ENCODE data around the gene CASQ1.

CASQ1 gene

GRCh38 chr1:160177667-160178066, 12.7 kb upstream of the CASQ1 start:
- H3K27ac Mint-ChIP-seq = no peak overlapping the region
- CTCF ChIA-PET = interaction anchor here (1.9 kb wide), 1 partner anchor 74 kb away, joined by 4 read pairs; no protein-coding TSS in a partner anchor

GRCh38 chr1:160178731-160179130, 11.6 kb upstream of the CASQ1 start:
- Mint-ChIP-seq H3K4me3 (no peak overlapping the region), H3K27ac (no peak overlapping the region), H3K27me3 (peaks cover 24% of the 10 kb centered on the region), H3K4me1 (no peaks in the 10 kb centered on the region), H3K36me3 (no peaks in the 10 kb centered on the region), H3K9me3 (no peaks in the 10 kb centered on the region)
- no peak for DNase-seq
- CTCF ChIA-PET = no interaction called here

More at GRCh38 chr1:160177667-160178066, 12.7 kb upstream of the CASQ1 start:
- Mint-ChIP-seq H3K27me3 (peaks cover 33% of the 10 kb centered on the region), H3K9me3 (no peaks in the 10 kb centered on the region), H3K4me1 (no peaks in the 10 kb centered on the region), H3K36me3 (no peaks in the 10 kb centered on the region), H3K4me3 (no peak overlapping the region)
- DNase-seq = no peak

GRCh38 chr1:160179336-160179735, 11.0 kb upstream of the CASQ1 start:
- Mint-ChIP-seq H3K4me3 (no peak overlapping the region), H3K36me3 (no peaks in the 10 kb centered on the region), H3K27ac (no peak overlapping the region), H3K27me3 (peaks cover 18% of the 10 kb centered on the region), H3K4me1 (no peaks in the 10 kb centered on the region), H3K9me3 (no peaks in the 10 kb centered on the region)
- DNase-seq = no peak
- CTCF ChIA-PET = interaction anchor here (0.5 to 1.3 kb wide), 2 partner anchors 13 to 748 kb away, joined by 3 to 4 read pairs; no protein-coding TSS in a partner anchor

- no peak overlapping the region for H3K27ac Mint-ChIP-seq
- CTCF ChIA-PET = no interaction called here
- no peak overlapping the region for H3K4me3 Mint-ChIP-seq
- H3K36me3 Mint-ChIP-seq = no peaks in the 10 kb centered on the region
- no peaks in the 10 kb centered on the region for H3K9me3 Mint-ChIP-seq
- no peak for DNase-seq
- H3K27me3 Mint-ChIP-seq = peaks cover 39% of the 10 kb centered on the region
- no peaks in the 10 kb centered on the region for H3K4me1 Mint-ChIP-seq
These were observed 4.1 kb upstream of the CASQ1 start for GRCh38 chr1:160186246-160186645.

GRCh38 chr1:160186729-160187128, 3.6 kb upstream of the CASQ1 start:
- Mint-ChIP-seq H3K36me3 (no peaks in the 10 kb centered on the region), H3K4me3 (no peak overlapping the region), H3K4me1 (no peaks in the 10 kb centered on the region), H3K27me3 (peaks cover 36% of the 10 kb centered on the region), H3K9me3 (no peaks in the 10 kb centered on the region), H3K27ac (no peak overlapping the region)
- no peak for DNase-seq
- CTCF ChIA-PET = no interaction called here

GRCh38 chr1:160187407-160187806, 3.0 kb upstream of the CASQ1 start:
- CTCF ChIA-PET = interaction anchor here (6.6 kb wide), 1 partner anchor 104 kb away, joined by 119 read pairs; no protein-coding TSS in a partner anchor
- H3K36me3 Mint-ChIP-seq = no peaks in the 10 kb centered on the region
- no peak overlapping the region for H3K27ac Mint-ChIP-seq
- peaks cover 38% of the 10 kb centered on the region for H3K27me3 Mint-ChIP-seq
- no peaks in the 10 kb centered on the region for H3K9me3 Mint-ChIP-seq
- H3K4me3 Mint-ChIP-seq = no peak overlapping the region
- DNase-seq = no peak
- H3K4me1 Mint-ChIP-seq = no peaks in the 10 kb centered on the region

- Mint-ChIP-seq H3K36me3 (no peaks in the 10 kb centered on the region), H3K9me3 (no peaks in the 10 kb centered on the region), H3K27me3 (peaks cover 38% of the 10 kb centered on the region), H3K27ac (no peak overlapping the region), H3K4me1 (no peaks in the 10 kb centered on the region), H3K4me3 (no peak overlapping the region)
- no peak for DNase-seq
- CTCF ChIA-PET = interaction anchor here (6.6 kb wide), 1 partner anchor 103 kb away, joined by 119 read pairs; no protein-coding TSS in a partner anchor
These were observed 2.0 kb upstream of the CASQ1 start for GRCh38 chr1:160188341-160188740.

GRCh38 chr1:160191756-160192155, 1.4 kb downstream of the CASQ1 start:
- H3K9me3 Mint-ChIP-seq = no peaks in the 10 kb centered on the region
- no peaks in the 10 kb centered on the region for H3K36me3 Mint-ChIP-seq
- no peak overlapping the region for H3K4me3 Mint-ChIP-seq
- H3K27ac Mint-ChIP-seq = no peak overlapping the region
- DNase-seq = no peak
- peaks cover 29% of the 10 kb centered on the region for H3K27me3 Mint-ChIP-seq
- H3K4me1 Mint-ChIP-seq = no peaks in the 10 kb centered on the region
- CTCF ChIA-PET = interaction anchor here (0.9 to 6.6 kb wide), 10 partner anchors 11 to 185 kb away, joined by 3 to 119 read pairs (median 8); no protein-coding TSS in a partner anchor

- no peak for DNase-seq
- Mint-ChIP-seq H3K27me3 (peaks cover 24% of the 10 kb centered on the region), H3K9me3 (no peaks in the 10 kb centered on the region), H3K27ac (no peak overlapping the region), H3K36me3 (no peaks in the 10 kb centered on the region), H3K4me3 (no peak overlapping the region), H3K4me1 (no peaks in the 10 kb centered on the region)
- CTCF ChIA-PET = interaction anchor here (0.6 to 6.6 kb wide), 14 partner anchors 10 to 184 kb away, joined by 3 to 119 read pairs (median 4); no protein-coding TSS in a partner anchor
These were observed 1.9 kb downstream of the CASQ1 start for GRCh38 chr1:160192234-160192633.

GRCh38 chr1:160193091-160193819, 2.9 kb downstream of the CASQ1 start:
- H3K36me3 Mint-ChIP-seq = no peaks in the 10 kb centered on the region
- H3K27ac Mint-ChIP-seq = no peak overlapping the region
- H3K27me3 Mint-ChIP-seq = peaks cover 19% of the 10 kb centered on the region
- no peaks in the 10 kb centered on the region for H3K4me1 Mint-ChIP-seq
- H3K4me3 Mint-ChIP-seq = no peak overlapping the region
- CTCF ChIA-PET = interaction anchor here (0.6 to 6.6 kb wide), 23 partner anchors 9 to 186 kb away, joined by 3 to 119 read pairs (median 3); no protein-coding TSS in a partner anchor
- DNase-seq = peak; percentile 86
- H3K9me3 Mint-ChIP-seq = no peaks in the 10 kb centered on the region

GRCh38 chr1:160193832-160194736, 3.7 kb downstream of the CASQ1 start:
- no peak overlapping the region for H3K4me3 Mint-ChIP-seq
- no peaks in the 10 kb centered on the region for H3K4me1 Mint-ChIP-seq
- CTCF ChIA-PET = interaction anchor here (0.6 to 6.6 kb wide), 21 partner anchors 8 to 185 kb away, joined by 3 to 119 read pairs (median 3); no protein-coding TSS in a partner anchor
- no peaks in the 10 kb centered on the region for H3K9me3 Mint-ChIP-seq
- H3K27ac Mint-ChIP-seq = no peak overlapping the region
- peaks cover 15% of the 10 kb centered on the region for H3K27me3 Mint-ChIP-seq
- no peak for DNase-seq
- H3K36me3 Mint-ChIP-seq = no peaks in the 10 kb centered on the region

- no peak overlapping the region for H3K27ac Mint-ChIP-seq
- no peak for DNase-seq
- no peaks in the 10 kb centered on the region for H3K36me3 Mint-ChIP-seq
- H3K27me3 Mint-ChIP-seq = peaks cover 15% of the 10 kb centered on the region
- H3K4me3 Mint-ChIP-seq = no peak overlapping the region
- no peaks in the 10 kb centered on the region for H3K4me1 Mint-ChIP-seq
- H3K9me3 Mint-ChIP-seq = no peaks in the 10 kb centered on the region
- CTCF ChIA-PET = interaction anchor here (0.7 to 2.4 kb wide), 5 partner anchors 56 to 97 kb away, joined by 3 to 8 read pairs (median 8); no protein-coding TSS in a partner anchor
These were observed 4.3 kb downstream of the CASQ1 start for GRCh38 chr1:160194737-160195059.

- DNase-seq = no peak
- H3K36me3 Mint-ChIP-seq = no peaks in the 10 kb centered on the region
These were observed 5.8 kb downstream of the CASQ1 start for GRCh38 chr1:160196143-160196542.

GRCh38 chr1:160197231-160197630, 6.9 kb downstream of the CASQ1 start:
- Mint-ChIP-seq H3K9me3 (no peaks in the 10 kb centered on the region), H3K4me3 (no peak overlapping the region), H3K27me3 (peaks cover 2% of the 10 kb centered on the region), H3K4me1 (no peaks in the 10 kb centered on the region), H3K36me3 (no peaks in the 10 kb centered on the region), H3K27ac (no peak overlapping the region)
- CTCF ChIA-PET = interaction anchor here (1.7 to 2.2 kb wide), 2 partner anchors 92 to 95 kb away, joined by 4 to 6 read pairs; no protein-coding TSS in a partner anchor
- no peak for DNase-seq

More at GRCh38 chr1:160196143-160196542, 5.8 kb downstream of the CASQ1 start:
- H3K27ac Mint-ChIP-seq = no peak overlapping the region
- H3K4me3 Mint-ChIP-seq = no peak overlapping the region
- CTCF ChIA-PET = interaction anchor here (0.5 to 2.4 kb wide), 6 partner anchors 50 to 117 kb away, joined by 3 to 8 read pairs (median 6); no protein-coding TSS in a partner anchor
- H3K4me1 Mint-ChIP-seq = no peaks in the 10 kb centered on the region
- H3K27me3 Mint-ChIP-seq = peaks cover 8% of the 10 kb centered on the region
- H3K9me3 Mint-ChIP-seq = no peaks in the 10 kb centered on the region
